Measurements from ENCODE around the gene KAT5.
"Not testable (repeated sequence)": the region's sequence is repeated elsewhere in the genome, so short reads cannot be mapped to it uniquely, and the experiment has no call there.

Gene KAT5

GRCh38 chr11:65710421-65710820 is 1.6 kb upstream of the KAT5 start:
- no peak for FAIRE-seq

GRCh38 chr11:65712633-65713076 is 603 bp downstream of the KAT5 start:
- no peak for FAIRE-seq

GRCh38 chr11:65713212-65713969 is 1.3 kb downstream of the KAT5 start:
- no peak for FAIRE-seq

- no peak for FAIRE-seq
These were observed 2.4 kb downstream of the KAT5 start for GRCh38 chr11:65714433-65714832.

- no peak for FAIRE-seq
These were observed 4.2 kb downstream of the KAT5 start for GRCh38 chr11:65716302-65716701.

GRCh38 chr11:65716774-65717405 is 4.8 kb downstream of the KAT5 start:
- FAIRE-seq: no peak

GRCh38 chr11:65717906-65718305 is 5.9 kb downstream of the KAT5 start:
- FAIRE-seq: no peak

- FAIRE-seq: no peak
These were observed 6.5 kb downstream of the KAT5 start for GRCh38 chr11:65718531-65718930.

GRCh38 chr11:65718964-65719492 is 7.0 kb downstream of the KAT5 start:
- no peak for FAIRE-seq

- FAIRE-seq: no peak
These were observed 7.8 kb downstream of the KAT5 start for GRCh38 chr11:65719871-65720210.

- no peak for FAIRE-seq
These were observed 8.3 kb downstream of the KAT5 start, which contains the start of gene RNASEH2C for GRCh38 chr11:65720211-65720934. Gene RNASEH2C (minus strand): TSS chr11:65720798. CDS start chr11:65720758, 40 bp downstream.

- FAIRE-seq: no peak
These were observed 10.2 kb downstream of the KAT5 start for GRCh38 chr11:65722261-65722660.

- FAIRE-seq: no peak
These were observed 14.6 kb downstream of the KAT5 start for GRCh38 chr11:65726660-65727059.

- no peak for FAIRE-seq
These were observed 15.8 kb downstream of the KAT5 start for GRCh38 chr11:65727865-65728264.

GRCh38 chr11:65730461-65730860 is 18.4 kb downstream of the KAT5 start:
- FAIRE-seq: no peak

GRCh38 chr11:65735111-65735510 is 23.1 kb downstream of the KAT5 start:
- FAIRE-seq: not testable (repeated sequence)

- FAIRE-seq: no peak
These were observed 24.8 kb downstream of the KAT5 start for GRCh38 chr11:65736810-65737209.

- no peak for FAIRE-seq
These were observed 27.0 kb downstream of the KAT5 start for GRCh38 chr11:65739022-65739421.

GRCh38 chr11:65741185-65741584 is 29.1 kb downstream of the KAT5 start:
- FAIRE-seq: no peak

GRCh38 chr11:65742353-65742752 is 30.3 kb downstream of the KAT5 start:
- no peak for FAIRE-seq

- FAIRE-seq: no peak
These were observed 31.6 kb downstream of the KAT5 start for GRCh38 chr11:65743681-65744025.

GRCh38 chr11:65744026-65744698 is 32.1 kb downstream of the KAT5 start:
- FAIRE-seq: no peak

- no peak for FAIRE-seq
These were observed 32.6 kb downstream of the KAT5 start for GRCh38 chr11:65744699-65745042.
